ELF-1 (cell line): Measurements from ENCODE around the gene FXYD7.
A peak's percentile ranks its signal among the peaks of the same experiment; 100 is the strongest.
"Not testable (repeated sequence)": the region's sequence is repeated elsewhere in the genome, so short reads cannot be mapped to it uniquely, and the experiment has no call there.

Experiments used
- DNase-seq: peaks from one replicate; pipeline ENCODE4 v3.0.0-alpha.2; 2016; ENCODE audit warnings: low read depth, low spot score

Gene FXYD7

GRCh38 chr19:35143231-35143715 lies at the start of gene FXYD7:
Gene FXYD7 (plus strand): TSS chr19:35143255. CDS start chr19:35143334, 79 bp downstream.
- DNase-seq, result no peak

- no peak for DNase-seq
Observed at GRCh38 chr19:35093430-35093829, 49.6 kb upstream of the FXYD7 start.

GRCh38 chr19:35093941-35094647 lies 49.0 kb upstream of the FXYD7 start:
- no peak for DNase-seq

GRCh38 chr19:35094656-35095055 lies 48.4 kb upstream of the FXYD7 start:
- no peak for DNase-seq

GRCh38 chr19:35095667-35096368 lies 47.2 kb upstream of the FXYD7 start:
- no peak for DNase-seq

DNA sequence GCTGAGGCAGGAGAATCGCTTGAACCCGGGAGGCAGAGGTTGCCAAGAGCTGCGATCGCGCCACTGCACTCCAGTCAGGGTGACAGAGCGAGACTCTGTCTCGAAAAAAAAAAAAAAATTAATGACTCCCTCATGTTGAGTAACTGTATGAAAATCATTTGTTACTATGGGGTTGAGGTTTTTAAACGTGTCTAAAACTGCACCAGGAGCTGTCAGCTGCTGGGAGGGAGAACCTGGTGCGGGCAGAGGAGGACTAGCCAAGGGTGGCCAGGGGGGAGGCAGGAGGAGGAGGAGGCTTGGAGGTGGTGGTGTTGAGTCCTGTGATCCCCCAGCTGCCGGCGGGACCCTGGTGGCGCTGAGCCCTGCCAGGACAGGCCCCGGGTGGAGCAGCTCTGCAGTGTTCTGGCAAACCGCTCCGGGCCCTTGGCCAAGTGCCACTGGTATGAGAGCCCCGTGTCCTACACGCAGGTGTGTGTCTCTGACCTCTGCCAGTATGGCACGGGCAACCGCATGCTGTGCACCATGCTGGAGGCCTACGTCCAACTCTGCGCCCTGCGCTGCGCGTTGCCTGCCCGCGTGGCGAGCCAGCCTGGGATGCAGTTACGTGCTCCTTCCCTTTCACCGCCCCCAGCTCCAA lies 44.5 kb upstream of the FXYD7 start:
- no peak for DNase-seq

DNA sequence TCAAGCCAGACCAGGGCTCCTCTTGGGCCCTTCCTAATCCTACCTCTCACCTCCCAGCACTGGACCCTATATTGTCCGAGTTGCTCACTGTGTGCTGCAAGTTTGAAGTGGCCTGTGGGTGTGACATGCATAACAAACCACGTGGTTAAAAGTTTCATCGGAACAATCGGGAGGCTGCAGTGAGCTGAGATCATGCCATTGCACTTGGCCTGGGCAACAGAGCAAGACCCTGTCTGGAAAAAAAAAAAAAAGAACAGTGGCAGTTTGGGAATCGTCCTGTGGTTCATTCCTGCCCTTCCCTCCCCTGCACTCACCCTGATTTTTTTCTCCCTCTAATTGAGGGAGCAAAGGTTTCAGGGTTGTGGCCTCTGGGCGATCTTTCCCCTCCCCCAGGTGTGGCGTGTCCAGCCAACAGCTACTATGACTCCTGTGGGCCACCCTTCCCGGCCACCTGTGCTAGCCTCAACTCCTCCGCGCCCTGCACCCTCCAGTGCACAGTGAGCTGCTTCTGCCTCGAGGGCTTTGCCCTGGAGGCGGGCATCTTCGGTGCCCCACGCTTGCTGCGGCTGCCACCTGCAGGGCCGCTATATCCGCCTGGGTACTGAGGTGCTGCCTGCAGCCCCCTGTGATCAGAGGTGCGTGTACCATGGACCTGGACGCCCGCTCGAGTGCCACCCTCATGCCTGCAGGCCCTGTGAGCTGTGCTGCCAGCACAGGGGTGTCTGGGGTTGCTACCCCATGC lies 43.7 kb upstream of the FXYD7 start:
- DNase-seq, result no peak

GRCh38 chr19:35099897-35100275 lies 43.2 kb upstream of the FXYD7 start:
- no peak for DNase-seq

- DNase-seq, result no peak
Observed at GRCh38 chr19:35100588-35101533, 42.2 kb upstream of the FXYD7 start.

- DNase-seq, result not testable (repeated sequence)
Observed at GRCh38 chr19:35101949-35102348, 41.1 kb upstream of the FXYD7 start.

DNA sequence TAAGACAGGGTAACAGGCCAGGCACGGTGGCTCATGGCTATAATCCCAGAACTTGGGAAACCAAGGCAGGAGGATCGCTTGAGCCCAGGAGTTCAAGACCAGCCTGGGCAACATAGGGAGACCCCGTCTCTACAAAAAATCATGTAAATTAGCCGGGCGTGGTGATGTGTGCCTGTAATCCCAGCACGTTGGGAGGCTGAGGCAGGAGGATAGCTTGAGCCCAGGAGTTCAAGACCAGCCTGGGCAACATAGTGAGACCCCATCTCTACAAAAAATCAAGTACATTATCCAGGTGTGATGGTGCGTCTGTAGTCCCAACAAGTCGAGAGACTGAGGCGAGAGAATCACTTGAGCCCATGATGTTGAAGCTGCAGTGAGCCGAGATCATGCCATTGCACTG lies 39.4 kb upstream of the FXYD7 start:
- not testable (repeated sequence) for DNase-seq

- no peak for DNase-seq
Observed at GRCh38 chr19:35104361-35104760, 38.7 kb upstream of the FXYD7 start.

DNA sequence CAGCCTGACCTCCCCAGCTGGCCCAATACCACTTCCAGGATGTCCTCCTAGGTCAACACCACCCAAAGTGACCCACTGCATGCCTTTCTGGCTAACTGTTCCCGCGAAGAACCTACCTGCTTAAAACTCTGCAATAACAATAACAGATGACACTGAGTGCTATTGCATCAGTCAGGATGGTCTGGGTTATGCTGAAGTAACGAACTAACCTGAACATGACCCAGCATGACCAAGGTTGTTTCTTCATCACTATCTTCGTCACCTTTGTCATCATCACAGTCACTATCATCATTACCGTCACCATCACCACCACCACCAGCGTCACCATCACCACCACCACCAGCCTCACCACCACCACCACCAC lies 38.0 kb upstream of the FXYD7 start:
- no peak for DNase-seq

DNA sequence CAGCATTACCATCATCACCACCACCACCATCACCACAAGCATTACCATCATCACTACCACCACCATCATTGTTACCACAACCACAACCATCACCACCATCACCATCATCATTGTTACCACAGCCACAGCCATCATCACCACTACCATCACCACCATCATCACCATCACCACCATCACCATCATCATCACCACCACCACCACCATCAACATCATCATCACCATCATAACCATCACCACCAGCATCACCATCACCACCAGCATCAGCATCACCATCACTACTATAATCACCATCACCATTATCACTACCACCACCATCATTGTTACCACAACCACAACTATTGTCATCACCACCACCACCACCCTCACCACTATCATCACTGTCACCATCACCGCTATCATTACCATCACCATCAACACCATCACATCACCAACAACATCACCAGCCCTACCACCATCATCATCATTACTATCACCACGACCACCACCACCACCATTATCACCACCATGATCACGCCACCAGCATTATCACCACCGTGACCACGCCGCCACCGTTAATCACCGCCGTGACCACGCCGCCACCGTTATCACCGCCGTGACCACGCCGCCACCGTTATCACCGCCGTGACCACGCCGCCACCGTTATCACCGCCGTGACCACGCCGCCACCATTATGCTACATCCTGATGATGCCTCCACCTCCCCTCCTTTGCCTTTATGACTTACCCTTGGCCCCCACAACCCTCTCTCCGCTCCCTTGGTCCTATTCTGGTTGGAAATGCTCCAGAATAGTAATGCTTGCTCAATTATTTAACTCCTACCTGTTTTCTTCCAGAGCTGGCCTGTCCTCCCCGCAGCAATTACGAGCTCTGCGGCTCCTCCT lies 37.4 kb upstream of the FXYD7 start:
- DNase-seq, result no peak

- DNase-seq, result no peak
Observed at GRCh38 chr19:35106291-35106583, 36.8 kb upstream of the FXYD7 start.

DNA sequence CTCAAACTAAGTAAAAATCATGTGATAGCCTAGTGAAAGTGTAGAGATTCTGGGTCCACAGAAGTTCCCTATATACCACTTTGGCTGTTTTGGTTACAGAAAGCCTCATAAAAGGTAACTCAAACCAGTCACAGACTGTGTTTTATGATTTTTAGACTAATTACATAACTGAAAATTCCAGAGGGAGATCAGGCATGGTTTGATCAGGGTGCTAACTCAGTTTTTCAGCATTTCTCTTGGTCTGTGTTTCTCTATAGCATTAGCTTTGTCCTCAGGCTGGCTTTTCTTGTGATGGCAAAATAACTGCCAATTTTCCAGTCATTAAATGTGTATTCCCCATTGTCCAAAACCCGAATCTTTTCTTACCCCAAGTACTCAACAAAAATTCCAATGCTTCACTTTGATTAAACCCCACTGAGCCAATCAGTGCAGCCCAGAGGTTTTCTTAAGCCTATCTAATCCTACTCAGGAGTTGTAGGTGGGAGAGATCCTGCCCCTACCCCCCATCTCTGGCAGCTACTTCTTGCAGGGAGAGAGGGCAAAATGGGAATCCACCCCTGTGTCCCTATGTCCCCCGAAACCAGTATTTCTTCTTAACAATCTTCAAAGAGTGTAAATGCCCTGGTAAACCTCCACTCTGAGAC lies 36.0 kb upstream of the FXYD7 start:
- no peak for DNase-seq

- peak; percentile 77 for DNase-seq
Observed at GRCh38 chr19:35107545-35107944, 35.5 kb upstream of the FXYD7 start.

GRCh38 chr19:35108730-35109129 lies 34.3 kb upstream of the FXYD7 start:
- DNase-seq, result no peak

- DNase-seq, result no peak
Observed at GRCh38 chr19:35109395-35110112, 33.5 kb upstream of the FXYD7 start.
